Measurements from ENCODE around the gene APBB1IP.
"Not testable (repeated sequence)": the region's sequence is repeated elsewhere in the genome, so short reads cannot be mapped to it uniquely, and the experiment has no call there.

DNA sequence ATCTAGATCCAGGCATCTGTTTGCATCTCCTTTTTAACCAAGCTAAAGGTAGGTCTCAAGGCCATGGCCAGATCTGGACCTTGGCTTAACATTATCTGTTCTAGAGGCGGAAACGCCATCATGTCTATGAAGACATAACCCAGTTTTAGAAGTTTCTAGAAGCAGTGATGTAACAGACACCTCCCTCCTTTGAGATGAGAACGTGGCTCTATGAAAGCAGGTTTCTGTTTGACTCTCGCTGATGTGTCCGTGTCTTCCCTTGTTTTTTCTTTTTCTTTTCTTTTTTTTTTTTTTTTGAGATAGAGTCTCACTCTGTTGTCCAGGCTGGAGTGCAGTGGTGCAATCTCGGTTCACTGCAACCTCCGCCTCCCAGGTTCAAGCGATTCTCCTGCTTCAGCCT is 36.7 kb downstream of the APBB1IP start:
- TF ChIP-seq, protein P1, sequence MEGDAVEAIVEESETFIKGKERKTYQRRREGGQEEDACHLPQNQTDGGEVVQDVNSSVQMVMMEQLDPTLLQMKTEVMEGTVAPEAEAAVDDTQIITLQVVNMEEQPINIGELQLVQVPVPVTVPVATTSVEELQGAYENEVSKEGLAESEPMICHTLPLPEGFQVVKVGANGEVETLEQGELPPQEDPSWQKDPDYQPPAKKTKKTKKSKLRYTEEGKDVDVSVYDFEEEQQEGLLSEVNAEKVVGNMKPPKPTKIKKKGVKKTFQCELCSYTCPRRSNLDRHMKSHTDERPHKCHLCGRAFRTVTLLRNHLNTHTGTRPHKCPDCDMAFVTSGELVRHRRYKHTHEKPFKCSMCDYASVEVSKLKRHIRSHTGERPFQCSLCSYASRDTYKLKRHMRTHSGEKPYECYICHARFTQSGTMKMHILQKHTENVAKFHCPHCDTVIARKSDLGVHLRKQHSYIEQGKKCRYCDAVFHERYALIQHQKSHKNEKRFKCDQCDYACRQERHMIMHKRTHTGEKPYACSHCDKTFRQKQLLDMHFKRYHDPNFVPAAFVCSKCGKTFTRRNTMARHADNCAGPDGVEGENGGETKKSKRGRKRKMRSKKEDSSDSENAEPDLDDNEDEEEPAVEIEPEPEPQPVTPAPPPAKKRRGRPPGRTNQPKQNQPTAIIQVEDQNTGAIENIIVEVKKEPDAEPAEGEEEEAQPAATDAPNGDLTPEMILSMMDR (IDR thresholded peaks at IDR 0.05; ENCODE audit: low read depth, low read length), result not testable (repeated sequence)
- TF ChIP-seq, protein P2, sequence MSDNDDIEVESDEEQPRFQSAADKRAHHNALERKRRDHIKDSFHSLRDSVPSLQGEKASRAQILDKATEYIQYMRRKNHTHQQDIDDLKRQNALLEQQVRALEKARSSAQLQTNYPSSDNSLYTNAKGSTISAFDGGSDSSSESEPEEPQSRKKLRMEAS (IDR thresholded peaks at IDR 0.05; ENCODE audit: low read depth, low read length), result not testable (repeated sequence)
- not testable (repeated sequence) for TF ChIP-seq POLR2A (IDR thresholded peaks at IDR 0.05; ENCODE audit: extremely low read depth, insufficient read length)
